ENCODE data around the gene RBPMS2. TPM values are rescaled to one million over a fixed set of nuclear protein-coding genes. Genes with fewer than 3 reads are reported as not detected.

The RBPMS2 gene
- total RNA-seq, 1 donor: 0.09 TPM

- H3K4me3 ChIP-seq (ENCODE audit: low read depth, low read length): no peak overlapping the region
- no peak for DNase-seq (ENCODE audit: low read depth)
- TF ChIP-seq CTCF (IDR thresholded peaks at IDR 0.05; ENCODE audit: insufficient read depth, low read length): no peak
These were observed 1.3 kb downstream of the RBPMS2 start for GRCh38 chr15:64774037-64774628.

GRCh38 chr15:64773606-64774005 is 1.8 kb downstream of the RBPMS2 start:
- DNase-seq (ENCODE audit: low read depth): no peak
- TF ChIP-seq CTCF (IDR thresholded peaks at IDR 0.05; ENCODE audit: insufficient read depth, low read length): no peak
- no peak overlapping the region for H3K4me3 ChIP-seq (ENCODE audit: low read depth, low read length)

DNA sequence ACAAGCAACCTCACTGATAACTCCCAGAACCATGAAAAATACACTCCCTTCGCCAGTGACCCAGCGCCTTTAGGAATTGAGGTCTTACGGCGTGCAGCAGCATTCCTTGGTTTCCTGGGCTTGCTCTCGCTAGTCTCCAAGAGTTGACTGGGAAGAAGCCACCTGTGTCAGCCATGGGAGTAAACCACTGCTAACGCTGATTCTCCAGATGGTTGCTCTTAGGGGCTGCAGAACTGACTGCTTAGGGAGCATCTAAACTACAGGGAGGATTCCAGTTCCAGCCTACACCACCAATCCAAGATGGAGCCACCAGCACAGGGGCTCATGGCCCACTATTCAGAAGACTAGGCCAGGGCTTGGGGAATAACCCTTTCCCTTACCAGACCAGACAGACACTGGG is 2.4 kb downstream of the RBPMS2 start:
- H3K4me3 ChIP-seq (ENCODE audit: low read depth, low read length): no peak overlapping the region
- no peak for DNase-seq (ENCODE audit: low read depth)
- TF ChIP-seq CTCF (IDR thresholded peaks at IDR 0.05; ENCODE audit: insufficient read depth, low read length): no peak

GRCh38 chr15:64772488-64772887 is 2.9 kb downstream of the RBPMS2 start:
- no peak overlapping the region for H3K4me3 ChIP-seq (ENCODE audit: low read depth, low read length)
- no peak for DNase-seq (ENCODE audit: low read depth)
- TF ChIP-seq CTCF (IDR thresholded peaks at IDR 0.05; ENCODE audit: insufficient read depth, low read length): no peak

DNA sequence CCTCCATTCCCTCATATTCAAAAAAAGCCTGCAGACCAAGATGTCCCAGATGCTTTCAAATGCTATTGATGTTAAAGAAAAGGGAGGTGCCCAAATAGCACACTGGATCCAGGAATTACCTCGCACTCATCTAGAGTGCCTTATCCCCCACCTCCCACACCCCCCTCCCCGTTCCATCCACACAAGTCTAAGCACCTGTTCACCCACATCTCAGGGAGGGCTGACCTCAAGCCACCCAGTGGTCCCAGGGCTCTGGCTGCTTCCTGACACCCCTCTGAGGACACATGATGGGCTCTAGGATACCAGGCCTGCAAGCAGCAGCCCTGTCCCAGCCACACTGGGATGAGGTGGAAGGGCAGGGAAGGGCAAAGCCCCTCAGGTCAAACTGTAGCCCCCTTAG is 4.8 kb downstream of the RBPMS2 start:
- H3K4me3 ChIP-seq (ENCODE audit: low read depth, low read length): no peak overlapping the region
- no peak for TF ChIP-seq CTCF (IDR thresholded peaks at IDR 0.05; ENCODE audit: insufficient read depth, low read length)
- DNase-seq (ENCODE audit: low read depth): no peak

- no peak for DNase-seq (ENCODE audit: low read depth)
- no peak for TF ChIP-seq CTCF (IDR thresholded peaks at IDR 0.05; ENCODE audit: insufficient read depth, low read length)
These were observed 8.2 kb downstream of the RBPMS2 start for GRCh38 chr15:64767203-64767602.

GRCh38 chr15:64766058-64766457 is 9.3 kb downstream of the RBPMS2 start:
- DNase-seq (ENCODE audit: low read depth): no peak
- no peak overlapping the region for H3K4me3 ChIP-seq (ENCODE audit: low read depth, low read length)
- TF ChIP-seq CTCF (IDR thresholded peaks at IDR 0.05; ENCODE audit: insufficient read depth, low read length): no peak

More at GRCh38 chr15:64767203-64767602, 8.2 kb downstream of the RBPMS2 start:
- no peak overlapping the region for H3K4me3 ChIP-seq (ENCODE audit: low read depth, low read length)

All from fibroblast of the aortic adventitia (primary cell).